Uterus (tissue), 4 donors: ENCODE data around the gene MCRIP1. TPM values are rescaled to one million over a fixed set of nuclear protein-coding genes. Genes with fewer than 3 reads are reported as not detected.

ENCODE experiments used
- DNase-seq, 2 donors: peaks; one replicate each; pipeline ENCODE4 v3.0.0-alpha.2; 2019 to 2020
- H3K27ac ChIP-seq, 2 donors: fragments of 200-600 bp; sonication (generic); 1 replicate in 1 of 2; 2 replicates in 1 of 2; pipeline ENCODE4 v1.5.1; 2016 to 2018
- H3K27me3 ChIP-seq, 2 donors: fragments of 200-600 bp; sonication (generic); one replicate each; pipeline ENCODE4 v1.5.1; 2018 to 2019; ENCODE audit warnings: control low read depth in 1 of 2
- H3K36me3 ChIP-seq, 2 donors: fragments of 200-600 bp; sonication (generic); one replicate each; pipeline ENCODE4 v1.5.1; 2019; ENCODE audit warnings: control low read depth in 1 of 2
- H3K4me1 ChIP-seq, 2 donors: fragments of 200-600 bp; sonication (generic); one replicate each; pipeline ENCODE4 v1.5.1; 2018 to 2019; ENCODE audit warnings: control low read depth in 1 of 2
- H3K4me3 ChIP-seq, 2 donors: fragments of 200-600 bp; sonication (generic); 1 replicate in 1 of 2; 2 replicates in 1 of 2; pipeline ENCODE4 v1.5.1; 2018 to 2019; ENCODE audit warnings: mild to moderate bottlenecking in 1 of 2
- H3K9me3 ChIP-seq, 2 donors: fragments of 200-600 bp; sonication (generic); one replicate each; pipeline ENCODE4 v1.5.1; 2019; ENCODE audit warnings: control low read depth in 1 of 2
- CTCF ChIP-seq, 4 experiments: fragments of 200-600 bp in 2 of 4; fragments of 450-650 bp in 2 of 4; sonication (generic) in 2 of 4; IDR thresholded peaks; one replicate each; pipeline ENCODE4 v1.5.1; 2016 to 2019; ENCODE audit warnings: antibody characterized with exemption in 4 of 4, mild to moderate bottlenecking in 2 of 4, moderate library complexity in 1 of 4
- POLR2A ChIP-seq, 2 donors: fragments of 450-650 bp; IDR thresholded peaks; one replicate each; pipeline ENCODE4 v1.6.1; 2016; ENCODE audit warnings: antibody characterized with exemption in 2 of 2, mild to moderate bottlenecking in 1 of 2, moderate library complexity in 1 of 2
- intact Hi-C: fragments of 100-400 bp; cut with DNase I; formaldehyde crosslinking; loops from one replicate; pipeline ENCODE4 v1.15.1; 2023; ENCODE audit warnings: low total_unique reads
- total RNA-seq, 4 donors: library from RNA; depleted of rRNA in 3 of 4; stranded (reverse); fragments of >200 nt in 3 of 4; gene quantifications; one replicate each; pipeline versions ENCODE4 v1.1.0 to v1.2.4, GENCODE V29; 2014 to 2023
- donor health status: DM: yes; HTN: yes; CAD: no.

The MCRIP1 gene
- total RNA-seq, 4 donors from 2014 or later: 30.5 to 92.6 (median 61.3) TPM

GRCh38 chr17:81813861-81814683 is 19.0 kb downstream of the MCRIP1 start:
- Histone ChIP-seq H3K27me3 (no peaks in the 10 kb centered on the region), H3K27ac (no peak overlapping the region), H3K9me3 (no peaks in the 10 kb centered on the region), H3K4me3 (no peak overlapping the region), H3K36me3 (no peaks in the 10 kb centered on the region), H3K4me1 (no peaks in the 10 kb centered on the region)
- DNase-seq: no peak
- intact Hi-C loops: no loop called here
- no peak for TF ChIP-seq POLR2A (IDR thresholded peaks at IDR 0.05)
- TF ChIP-seq CTCF (IDR thresholded peaks at IDR 0.05): no peak

- H3K27me3 ChIP-seq: no peaks in the 10 kb centered on the region
- H3K4me3 ChIP-seq: no peak overlapping the region
- no peaks in the 10 kb centered on the region for H3K4me1 ChIP-seq
- DNase-seq: no peak
- no peak for TF ChIP-seq CTCF (IDR thresholded peaks at IDR 0.05)
- no peak for TF ChIP-seq POLR2A (IDR thresholded peaks at IDR 0.05)
- no peaks in the 10 kb centered on the region for H3K36me3 ChIP-seq
- H3K9me3 ChIP-seq: no peaks in the 10 kb centered on the region
- intact Hi-C loops: no loop called here
- H3K27ac ChIP-seq: no peak overlapping the region
Observed at GRCh38 chr17:81813371-81813684, 19.8 kb downstream of the MCRIP1 start.

GRCh38 chr17:81812571-81813370 is 20.3 kb downstream of the MCRIP1 start:
- TF ChIP-seq CTCF (IDR thresholded peaks at IDR 0.05) (no peak), POLR2A (IDR thresholded peaks at IDR 0.05) (no peak)
- Histone ChIP-seq H3K4me3 (no peak overlapping the region), H3K9me3 (no peaks in the 10 kb centered on the region), H3K27ac (no peak overlapping the region), H3K27me3 (no peaks in the 10 kb centered on the region), H3K36me3 (no peaks in the 10 kb centered on the region), H3K4me1 (no peaks in the 10 kb centered on the region)
- intact Hi-C loops: no loop called here
- DNase-seq: no peak

- no peak for TF ChIP-seq POLR2A (IDR thresholded peaks at IDR 0.05)
- Histone ChIP-seq H3K4me3 (no peak overlapping the region), H3K9me3 (no peaks in the 10 kb centered on the region), H3K27me3 (no peaks in the 10 kb centered on the region), H3K36me3 (no peaks in the 10 kb centered on the region), H3K4me1 (no peaks in the 10 kb centered on the region), H3K27ac (no peak overlapping the region)
- intact Hi-C loops: no loop called here
- DNase-seq: no peak
Observed at GRCh38 chr17:81811705-81812570, 21.2 kb downstream of the MCRIP1 start.

GRCh38 chr17:81810892-81811704 is 22.0 kb downstream of the MCRIP1 start:
- Histone ChIP-seq H3K27me3 (peaks cover 0 to 3% of the 10 kb centered on the region in 2 donors), H3K4me1 (no peaks in the 10 kb centered on the region)

More at GRCh38 chr17:81810892-81811704, 22.0 kb downstream of the MCRIP1 start:
- no peak for TF ChIP-seq POLR2A (IDR thresholded peaks at IDR 0.05)
- TF ChIP-seq CTCF (IDR thresholded peaks at IDR 0.05): no peak
- H3K27ac ChIP-seq: no peak overlapping the region
- H3K36me3 ChIP-seq: no peaks in the 10 kb centered on the region
- DNase-seq: no peak
- no peaks in the 10 kb centered on the region for H3K9me3 ChIP-seq
- no peak overlapping the region for H3K4me3 ChIP-seq
- intact Hi-C loops: no loop called here
